ENCODE data around the gene GPC6. TPM values are rescaled to one million over a fixed set of nuclear protein-coding genes. Genes with fewer than 3 reads are reported as not detected.

Gene GPC6
- total RNA-seq, 1 experiment from 2014 or later: 0.22 TPM

GRCh38 chr13:93649496-93649895 is 422.9 kb downstream of the GPC6 start:
- RAD21 ChIA-PET (ENCODE audit: low non-redundant PET in 1 of 2, low total read pairs in 2 of 2, uncharacterized antibody in 2 of 2, unreplicated experiment in 2 of 2): no interaction called here
- H3K79me2 ChIP-seq (ENCODE audit: insufficient read depth, low read length): no peaks in the 10 kb centered on the region
- no peaks in the 10 kb centered on the region for H4K20me1 ChIP-seq (ENCODE audit: insufficient read depth)
- no peak overlapping the region for H3K27ac ChIP-seq (ENCODE audit: low read depth, low read length)
- H3K4me3 ChIP-seq (replicated peaks in 1 of 2; ENCODE audit: low read depth in 1 of 2, low read length in 2 of 2): no peak overlapping the region
- POLR2A ChIA-PET: no interaction called here
- no peak for DNase-seq (ENCODE audit: low read depth, low spot score)
- peaks cover 4 to 20% of the 10 kb centered on the region in 2 experiments; a peak in 2 of 4 replicates for H3K9me3 ChIP-seq (ENCODE audit: control insufficient read depth in 1 of 2, insufficient read depth in 1 of 2, low read depth in 1 of 2, low read length in 2 of 2)
- ATAC-seq: no peak
- CTCF ChIA-PET: no interaction called here
- H3K9ac ChIP-seq (ENCODE audit: low read length): no peak overlapping the region
- H3K4me2 ChIP-seq (ENCODE audit: low read length): no peak overlapping the region
- H3K36me3 ChIP-seq (ENCODE audit: control insufficient read depth in 1 of 2, insufficient read depth in 2 of 2, low read length in 2 of 2): no peaks in the 10 kb centered on the region
- no TSS peak for BruUV-seq (replicated peaks)
- no peaks in the 10 kb centered on the region for H3K9me2 ChIP-seq (ENCODE audit: insufficient read depth)
- H3K27me3 ChIP-seq (ENCODE audit: insufficient read depth, low read length): no peaks in the 10 kb centered on the region
- no peak overlapping the region for H2AFZ ChIP-seq (ENCODE audit: low read depth, low read length, poor library complexity, severe bottlenecking)
- intact Hi-C loops (cut with micrococcal nuclease): no loop called here
- TF ChIP-seq, protein P1, sequence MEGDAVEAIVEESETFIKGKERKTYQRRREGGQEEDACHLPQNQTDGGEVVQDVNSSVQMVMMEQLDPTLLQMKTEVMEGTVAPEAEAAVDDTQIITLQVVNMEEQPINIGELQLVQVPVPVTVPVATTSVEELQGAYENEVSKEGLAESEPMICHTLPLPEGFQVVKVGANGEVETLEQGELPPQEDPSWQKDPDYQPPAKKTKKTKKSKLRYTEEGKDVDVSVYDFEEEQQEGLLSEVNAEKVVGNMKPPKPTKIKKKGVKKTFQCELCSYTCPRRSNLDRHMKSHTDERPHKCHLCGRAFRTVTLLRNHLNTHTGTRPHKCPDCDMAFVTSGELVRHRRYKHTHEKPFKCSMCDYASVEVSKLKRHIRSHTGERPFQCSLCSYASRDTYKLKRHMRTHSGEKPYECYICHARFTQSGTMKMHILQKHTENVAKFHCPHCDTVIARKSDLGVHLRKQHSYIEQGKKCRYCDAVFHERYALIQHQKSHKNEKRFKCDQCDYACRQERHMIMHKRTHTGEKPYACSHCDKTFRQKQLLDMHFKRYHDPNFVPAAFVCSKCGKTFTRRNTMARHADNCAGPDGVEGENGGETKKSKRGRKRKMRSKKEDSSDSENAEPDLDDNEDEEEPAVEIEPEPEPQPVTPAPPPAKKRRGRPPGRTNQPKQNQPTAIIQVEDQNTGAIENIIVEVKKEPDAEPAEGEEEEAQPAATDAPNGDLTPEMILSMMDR (IDR thresholded peaks at IDR 0.05 in 2 of 3, conservative IDR thresholded peaks at IDR 0.05 in 1 of 3; ENCODE audit: borderline replicate concordance in 1 of 3, insufficient read depth in 1 of 3, low read depth in 2 of 3, low read length in 2 of 3): no peak
- no peak for TF ChIP-seq POLR2A (IDR thresholded peaks at IDR 0.05; ENCODE audit: borderline replicate concordance, extremely low read depth, insufficient read depth, insufficient read length)
- TF ChIP-seq POLR2AphosphoS5 (IDR thresholded peaks at IDR 0.05; ENCODE audit: low read depth, low read length): no peak
- TF ChIP-seq, protein P2, sequence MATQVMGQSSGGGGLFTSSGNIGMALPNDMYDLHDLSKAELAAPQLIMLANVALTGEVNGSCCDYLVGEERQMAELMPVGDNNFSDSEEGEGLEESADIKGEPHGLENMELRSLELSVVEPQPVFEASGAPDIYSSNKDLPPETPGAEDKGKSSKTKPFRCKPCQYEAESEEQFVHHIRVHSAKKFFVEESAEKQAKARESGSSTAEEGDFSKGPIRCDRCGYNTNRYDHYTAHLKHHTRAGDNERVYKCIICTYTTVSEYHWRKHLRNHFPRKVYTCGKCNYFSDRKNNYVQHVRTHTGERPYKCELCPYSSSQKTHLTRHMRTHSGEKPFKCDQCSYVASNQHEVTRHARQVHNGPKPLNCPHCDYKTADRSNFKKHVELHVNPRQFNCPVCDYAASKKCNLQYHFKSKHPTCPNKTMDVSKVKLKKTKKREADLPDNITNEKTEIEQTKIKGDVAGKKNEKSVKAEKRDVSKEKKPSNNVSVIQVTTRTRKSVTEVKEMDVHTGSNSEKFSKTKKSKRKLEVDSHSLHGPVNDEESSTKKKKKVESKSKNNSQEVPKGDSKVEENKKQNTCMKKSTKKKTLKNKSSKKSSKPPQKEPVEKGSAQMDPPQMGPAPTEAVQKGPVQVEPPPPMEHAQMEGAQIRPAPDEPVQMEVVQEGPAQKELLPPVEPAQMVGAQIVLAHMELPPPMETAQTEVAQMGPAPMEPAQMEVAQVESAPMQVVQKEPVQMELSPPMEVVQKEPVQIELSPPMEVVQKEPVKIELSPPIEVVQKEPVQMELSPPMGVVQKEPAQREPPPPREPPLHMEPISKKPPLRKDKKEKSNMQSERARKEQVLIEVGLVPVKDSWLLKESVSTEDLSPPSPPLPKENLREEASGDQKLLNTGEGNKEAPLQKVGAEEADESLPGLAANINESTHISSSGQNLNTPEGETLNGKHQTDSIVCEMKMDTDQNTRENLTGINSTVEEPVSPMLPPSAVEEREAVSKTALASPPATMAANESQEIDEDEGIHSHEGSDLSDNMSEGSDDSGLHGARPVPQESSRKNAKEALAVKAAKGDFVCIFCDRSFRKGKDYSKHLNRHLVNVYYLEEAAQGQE (IDR thresholded peaks at IDR 0.05; ENCODE audit: low read depth): no peak
- TF ChIP-seq ZFX (IDR thresholded peaks at IDR 0.05): no peak
- no peak for TF ChIP-seq MAX (IDR thresholded peaks at IDR 0.05)
- no peak for TF ChIP-seq SP1 (IDR thresholded peaks at IDR 0.05; ENCODE audit: low read depth)
- no peak for TF ChIP-seq EGR1 (IDR thresholded peaks at IDR 0.05; ENCODE audit: low read depth)
- TF ChIP-seq TCF7L2 (IDR thresholded peaks at IDR 0.05; ENCODE audit: borderline replicate concordance, extremely low read depth, insufficient read depth, insufficient read length): no peak
- no peak for TF ChIP-seq ELF1 (IDR thresholded peaks at IDR 0.05; ENCODE audit: borderline replicate concordance, low read depth)
- TF ChIP-seq JUND (IDR thresholded peaks at IDR 0.05): no peak
- TF ChIP-seq FOSL1 (IDR thresholded peaks at IDR 0.05; ENCODE audit: low read depth): no peak
- TF ChIP-seq ZBTB33 (IDR thresholded peaks at IDR 0.05; ENCODE audit: extremely low read depth, insufficient replicate concordance, low read length): no peak
- no peaks in the 10 kb centered on the region for H3K4me1 ChIP-seq (ENCODE audit: control insufficient read depth in 1 of 2, insufficient read depth in 2 of 2, low read length in 2 of 2)
